Measurements from ENCODE around the gene SLC30A7.
A peak's percentile ranks its signal among the peaks of the same experiment; 100 is the strongest.
"Not testable (repeated sequence)": the region's sequence is repeated elsewhere in the genome, so short reads cannot be mapped to it uniquely, and the experiment has no call there.

Gene SLC30A7

GRCh38 chr1:100936194-100936967 lies 40.5 kb downstream of the SLC30A7 start:
- DNase-seq (ENCODE audit: low read depth in 2 of 2, low spot score in 1 of 2) = no peak

- DNase-seq (ENCODE audit: low read depth in 2 of 2, low spot score in 1 of 2) = no peak
Observed at GRCh38 chr1:100941098-100941527, 45.2 kb downstream of the SLC30A7 start.

- no peak for DNase-seq (ENCODE audit: low read depth in 2 of 2, low spot score in 1 of 2)
Observed at GRCh38 chr1:100941580-100942216, 45.8 kb downstream of the SLC30A7 start.

GRCh38 chr1:100942304-100943046 lies 46.6 kb downstream of the SLC30A7 start:
- no peak for DNase-seq (ENCODE audit: low read depth in 2 of 2, low spot score in 1 of 2)

- DNase-seq (ENCODE audit: low read depth in 2 of 2, low spot score in 1 of 2) = no peak
Observed at GRCh38 chr1:100943533-100943932, 47.6 kb downstream of the SLC30A7 start.

- DNase-seq (ENCODE audit: low read depth in 2 of 2, low spot score in 1 of 2) = not testable (repeated sequence)
Observed at GRCh38 chr1:100946064-100946463, 50.2 kb downstream of the SLC30A7 start.

GRCh38 chr1:100947816-100948215 lies 51.9 kb downstream of the SLC30A7 start:
- not testable (repeated sequence) for DNase-seq (ENCODE audit: low read depth in 2 of 2, low spot score in 1 of 2)

- not testable (repeated sequence) for DNase-seq (ENCODE audit: low read depth in 2 of 2, low spot score in 1 of 2)
Observed at GRCh38 chr1:100948721-100949405, 53.0 kb downstream of the SLC30A7 start.

- DNase-seq (ENCODE audit: low read depth in 2 of 2, low spot score in 1 of 2) = peak in 1 of 2 donors; percentile 19
Observed at GRCh38 chr1:100949515-100950158, 53.7 kb downstream of the SLC30A7 start.

- no peak for DNase-seq (ENCODE audit: low read depth in 2 of 2, low spot score in 1 of 2)
Observed at GRCh38 chr1:100950337-100950736, 54.4 kb downstream of the SLC30A7 start.

- no peak for DNase-seq (ENCODE audit: low read depth in 2 of 2, low spot score in 1 of 2)
Observed at GRCh38 chr1:100950781-100951180, 54.9 kb downstream of the SLC30A7 start.

- no peak for DNase-seq (ENCODE audit: low read depth in 2 of 2, low spot score in 1 of 2)
Observed at GRCh38 chr1:100952104-100952745, 56.3 kb downstream of the SLC30A7 start.

GRCh38 chr1:100952970-100953369 lies 57.1 kb downstream of the SLC30A7 start:
- DNase-seq (ENCODE audit: low read depth in 2 of 2, low spot score in 1 of 2) = not testable (repeated sequence)

GRCh38 chr1:100953960-100954730 lies 58.3 kb downstream of the SLC30A7 start:
- no peak for DNase-seq (ENCODE audit: low read depth in 2 of 2, low spot score in 1 of 2)

- DNase-seq (ENCODE audit: low read depth in 2 of 2, low spot score in 1 of 2) = no peak
Observed at GRCh38 chr1:100955322-100955721, 59.4 kb downstream of the SLC30A7 start.

- DNase-seq (ENCODE audit: low read depth in 2 of 2, low spot score in 1 of 2) = no peak
Observed at GRCh38 chr1:100959502-100960060, 63.7 kb downstream of the SLC30A7 start.

- no peak for DNase-seq (ENCODE audit: low read depth in 2 of 2, low spot score in 1 of 2)
Observed at GRCh38 chr1:100960098-100960497, 64.2 kb downstream of the SLC30A7 start.

- no peak for DNase-seq (ENCODE audit: low read depth in 2 of 2, low spot score in 1 of 2)
Observed at GRCh38 chr1:100968621-100969020, 72.7 kb downstream of the SLC30A7 start.

- no peak for DNase-seq (ENCODE audit: low read depth in 2 of 2, low spot score in 1 of 2)
Observed at GRCh38 chr1:100969327-100969726, 73.4 kb downstream of the SLC30A7 start.

Data from stimulated activated CD8-positive, alpha-beta memory T cell treated with anti-CD3 and anti-CD28 coated beads, Interleukin-4, amount 100 ng/mL, for 4 hours (primary cell).